HG03108 (cell line): Measurements from ENCODE around the gene ZBTB16.

Experiments used
- ATAC-seq: cut with Tn5 transposase; IDR thresholded peaks from one replicate; pipeline ENCODE4 v1.9.1; 2021; ENCODE audit warnings: moderate library complexity; ENCODE audit not compliant: unreplicated experiment

The ZBTB16 gene

GRCh38 chr11:114291381-114291780 lies 231.9 kb downstream of the ZBTB16 start:
- no peak for ATAC-seq

GRCh38 chr11:114291842-114292680 lies 232.6 kb downstream of the ZBTB16 start:
- no peak for ATAC-seq

GRCh38 chr11:114293201-114293711 lies 233.7 kb downstream of the ZBTB16 start:
- ATAC-seq = no peak

- ATAC-seq = no peak
Observed at GRCh38 chr11:114295676-114296604, 236.4 kb downstream of the ZBTB16 start, which contains the start of gene NNMT. TSS of gene NNMT (plus strand) at chr11:114296399. CDS start at chr11:114296557, 158 bp downstream.

GRCh38 chr11:114296605-114297372 lies 237.3 kb downstream of the ZBTB16 start:
- ATAC-seq = no peak

DNA sequence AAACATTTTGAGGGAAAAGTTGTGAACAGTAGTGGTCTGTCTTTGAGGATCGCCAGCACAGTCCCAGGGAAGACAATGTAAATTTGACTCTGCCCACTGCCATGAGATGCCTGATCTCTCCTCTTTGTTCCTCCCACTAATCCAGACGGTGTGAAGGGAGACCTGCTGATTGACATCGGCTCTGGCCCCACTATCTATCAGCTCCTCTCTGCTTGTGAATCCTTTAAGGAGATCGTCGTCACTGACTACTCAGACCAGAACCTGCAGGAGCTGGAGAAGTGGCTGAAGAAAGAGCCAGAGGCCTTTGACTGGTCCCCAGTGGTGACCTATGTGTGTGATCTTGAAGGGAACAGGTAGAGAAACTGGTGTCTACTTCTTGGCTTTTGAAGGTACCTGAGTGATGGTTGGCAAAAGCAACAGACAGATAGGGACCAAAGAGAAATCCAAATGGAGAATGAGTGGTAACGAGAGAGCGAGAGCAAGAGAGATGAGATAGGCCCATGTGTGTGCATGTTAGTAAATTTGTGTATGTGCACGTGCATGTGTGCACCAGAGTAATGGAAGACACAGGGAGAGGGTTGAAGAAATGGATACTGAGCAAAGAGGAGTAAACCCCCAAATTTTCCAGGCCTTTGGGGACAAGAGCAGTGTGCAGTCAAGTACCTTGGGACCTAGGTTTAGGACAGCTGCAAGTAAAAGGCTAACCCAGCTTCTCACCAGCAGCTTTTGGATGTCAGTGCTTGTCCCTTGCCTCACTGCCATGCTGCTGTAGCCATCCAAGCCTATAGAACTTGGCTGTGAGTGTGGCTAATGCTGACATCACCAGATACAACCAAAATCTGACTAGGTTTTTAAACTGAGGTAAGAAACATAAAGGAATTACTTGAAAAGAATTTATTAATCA lies 238.5 kb downstream of the ZBTB16 start:
- no peak for ATAC-seq

DNA sequence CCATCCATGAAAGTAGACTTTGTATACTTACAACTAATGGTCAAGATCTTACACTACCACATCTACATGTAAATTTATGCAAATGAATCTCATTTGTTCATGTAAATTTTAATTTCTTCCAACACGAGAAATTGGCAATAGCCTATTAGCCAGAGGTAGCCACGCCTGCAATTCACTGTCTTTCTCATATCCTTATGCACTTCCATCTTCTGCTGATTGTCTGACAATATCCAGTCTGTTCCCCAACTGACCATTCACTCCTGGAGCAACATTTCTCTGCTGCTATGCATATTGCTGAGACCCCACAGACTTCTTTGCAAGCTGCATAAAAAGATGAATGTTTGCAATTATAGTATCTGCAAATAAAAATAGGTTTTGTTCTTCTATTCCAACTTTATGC lies 239.2 kb downstream of the ZBTB16 start:
- no peak for ATAC-seq
